Measurements from ENCODE around the gene LCN2. TPM values are rescaled to one million over a fixed set of nuclear protein-coding genes. Genes with fewer than 3 reads are reported as not detected.
A peak's percentile ranks its signal among the peaks of the same experiment; 100 is the strongest.

LCN2 gene
- total and polyA plus RNA-seq, 10 of the 15 experiments (the other 5 are each of a cell fraction or from before 2014, with no cell fraction given), result not detected

- TF ChIP-seq, protein P1, sequence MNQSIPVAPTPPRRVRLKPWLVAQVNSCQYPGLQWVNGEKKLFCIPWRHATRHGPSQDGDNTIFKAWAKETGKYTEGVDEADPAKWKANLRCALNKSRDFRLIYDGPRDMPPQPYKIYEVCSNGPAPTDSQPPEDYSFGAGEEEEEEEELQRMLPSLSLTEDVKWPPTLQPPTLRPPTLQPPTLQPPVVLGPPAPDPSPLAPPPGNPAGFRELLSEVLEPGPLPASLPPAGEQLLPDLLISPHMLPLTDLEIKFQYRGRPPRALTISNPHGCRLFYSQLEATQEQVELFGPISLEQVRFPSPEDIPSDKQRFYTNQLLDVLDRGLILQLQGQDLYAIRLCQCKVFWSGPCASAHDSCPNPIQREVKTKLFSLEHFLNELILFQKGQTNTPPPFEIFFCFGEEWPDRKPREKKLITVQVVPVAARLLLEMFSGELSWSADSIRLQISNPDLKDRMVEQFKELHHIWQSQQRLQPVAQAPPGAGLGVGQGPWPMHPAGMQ (IDR thresholded peaks at IDR 0.05; ENCODE audit: borderline replicate concordance), result no peak
- TF ChIP-seq, protein P2, sequence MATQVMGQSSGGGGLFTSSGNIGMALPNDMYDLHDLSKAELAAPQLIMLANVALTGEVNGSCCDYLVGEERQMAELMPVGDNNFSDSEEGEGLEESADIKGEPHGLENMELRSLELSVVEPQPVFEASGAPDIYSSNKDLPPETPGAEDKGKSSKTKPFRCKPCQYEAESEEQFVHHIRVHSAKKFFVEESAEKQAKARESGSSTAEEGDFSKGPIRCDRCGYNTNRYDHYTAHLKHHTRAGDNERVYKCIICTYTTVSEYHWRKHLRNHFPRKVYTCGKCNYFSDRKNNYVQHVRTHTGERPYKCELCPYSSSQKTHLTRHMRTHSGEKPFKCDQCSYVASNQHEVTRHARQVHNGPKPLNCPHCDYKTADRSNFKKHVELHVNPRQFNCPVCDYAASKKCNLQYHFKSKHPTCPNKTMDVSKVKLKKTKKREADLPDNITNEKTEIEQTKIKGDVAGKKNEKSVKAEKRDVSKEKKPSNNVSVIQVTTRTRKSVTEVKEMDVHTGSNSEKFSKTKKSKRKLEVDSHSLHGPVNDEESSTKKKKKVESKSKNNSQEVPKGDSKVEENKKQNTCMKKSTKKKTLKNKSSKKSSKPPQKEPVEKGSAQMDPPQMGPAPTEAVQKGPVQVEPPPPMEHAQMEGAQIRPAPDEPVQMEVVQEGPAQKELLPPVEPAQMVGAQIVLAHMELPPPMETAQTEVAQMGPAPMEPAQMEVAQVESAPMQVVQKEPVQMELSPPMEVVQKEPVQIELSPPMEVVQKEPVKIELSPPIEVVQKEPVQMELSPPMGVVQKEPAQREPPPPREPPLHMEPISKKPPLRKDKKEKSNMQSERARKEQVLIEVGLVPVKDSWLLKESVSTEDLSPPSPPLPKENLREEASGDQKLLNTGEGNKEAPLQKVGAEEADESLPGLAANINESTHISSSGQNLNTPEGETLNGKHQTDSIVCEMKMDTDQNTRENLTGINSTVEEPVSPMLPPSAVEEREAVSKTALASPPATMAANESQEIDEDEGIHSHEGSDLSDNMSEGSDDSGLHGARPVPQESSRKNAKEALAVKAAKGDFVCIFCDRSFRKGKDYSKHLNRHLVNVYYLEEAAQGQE (IDR thresholded peaks at IDR 0.05; ENCODE audit: low read depth, low read length), result no peak
- TF ChIP-seq IKZF2 (IDR thresholded peaks at IDR 0.05) (no peak), DPF2 (IDR thresholded peaks at IDR 0.05) (no peak), PML (IDR thresholded peaks at IDR 0.05; ENCODE audit: low read length) (no peak)
Measured at GRCh38 chr9:128142596-128142995, 6.7 kb upstream of the LCN2 start (continued).

DNA sequence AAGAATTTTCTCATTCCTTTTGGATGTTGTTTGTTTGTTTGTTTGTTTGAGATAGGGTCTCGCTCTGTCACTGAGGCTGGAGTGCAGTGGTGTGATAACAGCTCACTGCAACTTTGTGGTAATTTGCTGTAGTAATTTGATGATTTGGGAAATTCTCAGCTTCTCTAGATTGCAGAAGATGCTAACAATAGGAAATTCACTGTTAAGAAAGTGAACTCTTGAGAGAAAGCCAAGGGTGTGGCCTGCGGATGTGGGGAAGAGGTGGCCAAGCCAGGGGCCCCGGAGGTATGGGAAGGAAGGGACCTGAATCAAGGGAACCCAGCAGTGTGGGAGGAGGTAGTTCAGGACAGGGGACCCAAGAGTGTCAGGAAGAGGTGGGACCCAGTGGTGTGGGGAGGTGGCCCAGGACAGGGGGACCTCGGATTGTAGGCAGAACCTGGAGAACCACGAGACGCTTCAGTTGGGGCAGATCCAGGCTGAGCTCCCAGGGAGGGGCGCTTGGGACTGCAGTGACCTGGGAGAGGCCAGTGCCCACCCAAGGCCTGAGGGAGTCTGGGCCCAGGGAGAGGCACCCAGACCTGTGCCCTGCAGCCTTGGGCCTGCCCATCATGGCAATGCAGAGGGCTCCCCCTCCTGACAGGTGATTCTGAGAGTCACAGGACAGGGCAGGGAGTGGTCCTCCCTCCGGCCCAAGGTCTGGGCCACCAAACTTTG is 5.6 kb upstream of the LCN2 start:
- H3K79me2 ChIP-seq (ENCODE audit: control insufficient read depth, insufficient read depth, low read length), result no peaks in the 10 kb centered on the region
- no peak for DNase-seq (ENCODE audit: low read depth, low spot score)
- CTCF ChIA-PET, result interaction anchor here (0.8 to 1.5 kb wide), 2 partner anchors 15 to 18 kb away, joined by 3 to 4 read pairs; no protein-coding TSS in a partner anchor
- no peak overlapping the region for H2AFZ ChIP-seq (ENCODE audit: control insufficient read depth, low read depth, low read length)
- peaks cover 0 to 1% of the 10 kb centered on the region in 2 experiments; a peak in 2 of 4 replicates for H3K27me3 ChIP-seq (replicated peaks in 1 of 2; ENCODE audit: control insufficient read depth in 2 of 2, insufficient read depth in 2 of 2, low read length in 1 of 2)
- no peaks in the 10 kb centered on the region for H3K36me3 ChIP-seq (ENCODE audit: control insufficient read depth in 2 of 2, insufficient read depth in 2 of 2, low read length in 1 of 2)
- in situ Hi-C loops (cut with MboI) (no loop called here), intact Hi-C loops (cut with micrococcal nuclease; ENCODE audit: unreplicated experiment) (no loop called here)
- no peaks in the 10 kb centered on the region for H3K9me3 ChIP-seq (replicated peaks; ENCODE audit: control insufficient read depth, insufficient read depth, low read length)
- WGBS (ENCODE audit: insufficient coverage, insufficient replicate concordance, low lambda C conversion rate, missing lambda C conversion rate), result 47% methylated on average over 8 of the region's 8 CpGs
- no peaks in the 10 kb centered on the region for H4K20me1 ChIP-seq (ENCODE audit: control insufficient read depth, insufficient read depth)
- FAIRE-seq, result no peak
- peak; percentile 37; the same call in 1 of the 3 replicates for ATAC-seq
- POLR2A ChIA-PET, result no interaction called here
- RAD21 ChIA-PET (ENCODE audit: unreplicated experiment), result no interaction called here
- H3K4me2 ChIP-seq (ENCODE audit: control insufficient read depth, insufficient read depth), result no peak overlapping the region
- BruUV-seq (replicated peaks), result no TSS peak
- no peak for TF ChIP-seq ZNF207 (IDR thresholded peaks at IDR 0.05; ENCODE audit: borderline replicate concordance)
- TF ChIP-seq PAX5 (IDR thresholded peaks at IDR 0.05; ENCODE audit: borderline replicate concordance, low read depth, low read length), result no peak
- no peak for TF ChIP-seq NFXL1 (IDR thresholded peaks at IDR 0.05; ENCODE audit: borderline replicate concordance)
- no peak for TF ChIP-seq YBX1 (IDR thresholded peaks at IDR 0.05)
- TF ChIP-seq NRF1 (conservative IDR thresholded peaks at IDR 0.05; ENCODE audit: low read depth, low read length), result no peak
- SMC1A ChIA-PET (ENCODE audit: uncharacterized antibody, unreplicated experiment), result interaction anchor here (1.0 kb wide), 1 partner anchor 26 kb away, joined by 3 read pairs; no protein-coding TSS in a partner anchor
- no peak overlapping the region for H3K4me3 ChIP-seq
- no peak overlapping the region for H3K9ac ChIP-seq (ENCODE audit: control insufficient read depth, insufficient read depth, low read length)
- no peaks in the 10 kb centered on the region for H3K4me1 ChIP-seq (ENCODE audit: control insufficient read depth, insufficient read depth, low read length)
- H3K27ac ChIP-seq (ENCODE audit: control insufficient read depth, insufficient read depth), result no peak overlapping the region

Measured in GM12878 (cell line).